HG03558 (cell line): Measurements from ENCODE around the gene CSN1S1.

Experiments
- ATAC-seq: cut with Tn5 transposase; IDR thresholded peaks from one replicate; pipeline ENCODE4 v1.9.1; 2021; ENCODE audit warnings: moderate number of reproducible peaks; ENCODE audit not compliant: unreplicated experiment; ENCODE audit errors: extremely low read depth

Gene CSN1S1

GRCh38 chr4:69986663-69987062 lies 55.8 kb downstream of the CSN1S1 start:
- ATAC-seq = no peak

- no peak for ATAC-seq
These were observed 60.1 kb downstream of the CSN1S1 start for GRCh38 chr4:69991016-69991415.

GRCh38 chr4:69994782-69995181 lies 63.9 kb downstream of the CSN1S1 start:
- ATAC-seq = no peak

- ATAC-seq = no peak
These were observed 64.7 kb downstream of the CSN1S1 start, which contains the start of gene STATH for GRCh38 chr4:69995526-69996016. Gene STATH (plus strand): TSS chr4:69995966. CDS start chr4:69998438, 2,472 bp downstream.
